GM12878 (cell line): ENCODE results near the gene RUNDC1. TPM values are rescaled to one million over a fixed set of nuclear protein-coding genes. Genes with fewer than 3 reads are reported as not detected.

Source experiments
- ATAC-seq: fragments of 200-7000 bp; cut with Tn5 transposase; 3 replicates; pipeline ENCODE4 v1.9.1; 2020; ENCODE audit warnings: mild to moderate bottlenecking, moderate library complexity
- BruUV-seq: library from RNA; stranded (reverse); fragments of 400-500 nt; replicated peaks from 2 replicates; lab custom pipeline; 2021; lab: Mats Ljungman, UMichigan
- CTCF ChIA-PET: fragments of 300-600 bp; sonication (Branson Sonifier 250); formaldehyde crosslinking; extraction: SDS; loops from one replicate; lab custom pipeline; 2021; ENCODE audit warnings: inconsistent platforms; lab: Yijun Ruan, JAX
- POLR2A ChIA-PET: fragments of 350-600 bp; formaldehyde crosslinking; extraction: SDS; loops from one replicate; lab custom pipeline; 2021; ENCODE audit warnings: inconsistent platforms; lab: Charles Lee
- RAD21 ChIA-PET: fragments of 300-600 bp; sonication (Branson Sonifier 250); formaldehyde crosslinking; loops from one replicate; lab custom pipeline; 2023; ENCODE audit warnings: antibody characterized with exemption; ENCODE audit not compliant: unreplicated experiment; lab: Charles Lee
- SMC1A ChIA-PET: fragments of 300-600 bp; sonication (Branson Sonifier 250); formaldehyde crosslinking; loops from one replicate; lab custom pipeline; 2023; ENCODE audit not compliant: unreplicated experiment, uncharacterized antibody; lab: Charles Lee
- DNase-seq: peaks from one replicate; pipeline ENCODE4 v3.0.0-alpha.2; 2011; ENCODE audit warnings: low read depth, low spot score
- FAIRE-seq: peaks from 3 replicates; lab custom pipeline; 2011; peaks lifted over from hg19 to GRCh38; lab: Jason Lieb, UNC
- H2AFZ ChIP-seq: 2 replicates; pipeline ENCODE4 v1.6.0; 2011; ENCODE audit warnings: low read depth, low read length, control low read depth; ENCODE audit not compliant: control insufficient read depth
- H3K27ac ChIP-seq: 2 replicates; pipeline ENCODE4 v1.5.1; 2011; ENCODE audit warnings: control low read depth; ENCODE audit not compliant: control insufficient read depth, insufficient read depth
- H3K27me3 ChIP-seq, 2 experiments: replicated peaks in 1 of 2; 2 replicates each; pipeline versions ENCODE4 v1.6.0 to v1.6.1; 2011; ENCODE audit warnings: low read length in 1 of 2; ENCODE audit not compliant: control insufficient read depth in 2 of 2, insufficient read depth in 2 of 2
- H3K36me3 ChIP-seq, 2 experiments: 2 replicates each; pipeline ENCODE4 v1.5.1; 2011; ENCODE audit warnings: low read length in 1 of 2; ENCODE audit not compliant: control insufficient read depth in 2 of 2, insufficient read depth in 2 of 2
- H3K4me1 ChIP-seq: 2 replicates; pipeline ENCODE4 v1.6.1; 2011; ENCODE audit warnings: mild to moderate bottlenecking, low read length, moderate library complexity, mixed read lengths; ENCODE audit not compliant: control insufficient read depth, insufficient read depth
- H3K4me2 ChIP-seq: 2 replicates; pipeline ENCODE4 v1.6.0; 2011; ENCODE audit warnings: control low read depth; ENCODE audit not compliant: control insufficient read depth, insufficient read depth
- H3K4me3 ChIP-seq: fragments of 200-600 bp; sonication (generic); 2 replicates; pipeline ENCODE4 v1.5.1; 2016
- H3K79me2 ChIP-seq: 2 replicates; pipeline ENCODE4 v1.6.0; 2011; ENCODE audit warnings: low read length; ENCODE audit not compliant: control insufficient read depth, insufficient read depth
- H3K9ac ChIP-seq: 2 replicates; pipeline ENCODE4 v1.8.0; 2011; ENCODE audit warnings: low read length, control low read depth, mixed read lengths; ENCODE audit not compliant: control insufficient read depth, insufficient read depth
- H3K9me3 ChIP-seq: replicated peaks from 3 replicates; pipeline ENCODE4 v1.5.1; 2011; ENCODE audit warnings: mild to moderate bottlenecking, low read length; ENCODE audit not compliant: control insufficient read depth, insufficient read depth
- H4K20me1 ChIP-seq: 2 replicates; pipeline ENCODE4 v1.6.0; 2011; ENCODE audit not compliant: control insufficient read depth, insufficient read depth
- E4F1 ChIP-seq: fragments of 450-650 bp; IDR thresholded peaks from 2 replicates; pipeline ENCODE4 v1.6.1; 2018; ENCODE audit warnings: borderline replicate concordance, mild to moderate bottlenecking; ENCODE audit not compliant: partially characterized antibody
- PKNOX1 ChIP-seq: fragments of 450-650 bp; IDR thresholded peaks from 2 replicates; pipeline ENCODE4 v1.6.1; 2016; ENCODE audit warnings: mild to moderate bottlenecking
- WGBS: methylation state at CpG from one replicate; pipeline ENCODE4 v1.1.6; 2016; ENCODE audit warnings: low lambda C conversion rate; ENCODE audit not compliant: insufficient replicate concordance, insufficient coverage; ENCODE audit errors: missing lambda C conversion rate; 5-methylcytosine and 5-hydroxymethylcytosine counted together
- in situ Hi-C: fragments of 300-500 bp; cut with MboI; formaldehyde crosslinking; loops from 9 replicates; pipeline ENCODE4 v1.14.3; 2018; ENCODE audit warnings: mixed read lengths
- intact Hi-C: fragments of 100-400 bp; cut with micrococcal nuclease; formaldehyde crosslinking; loops from one replicate; pipeline ENCODE4 v1.14.2; 2022; ENCODE audit not compliant: unreplicated experiment
- polyA plus RNA-seq, 11 experiments: library from polyadenylated mRNA; depleted of rRNA in 4 of 11; unstranded in 6 of 11; stranded (reverse) in 5 of 11; fragments of >200 nt; fragmentation: Nextera tagmentation in 4 of 11; fragmentation: Illumina TruSeq in 1 of 11; extraction: Ambion mirVana in 4 of 11; extraction: Trizol in 1 of 11; gene quantifications; 1 replicate in 1 of 11; 2 replicates in 10 of 11; pipeline versions ENCODE4 v1.2.1 to v1.2.3, GENCODE V29; 2011 to 2016; ENCODE audit warnings: inconsistent platforms in 2 of 11, missing spikeins in 2 of 11, low read depth in 1 of 11
- total RNA-seq, 4 experiments: library from RNA; depleted of rRNA in 3 of 4; stranded (reverse); fragments of >200 nt in 3 of 4; fragmentation: Illumina TruSeq in 1 of 4; extraction: Trizol in 1 of 4; gene quantifications; 2 replicates each; pipeline versions ENCODE4 v1.2.1 to v1.2.3, GENCODE V29; 2013 to 2021

The RUNDC1 gene
- total and polyA plus RNA-seq, 10 of the 15 experiments (the other 5 are each of a cell fraction or from before 2014, with no cell fraction given): 2.9 to 15.6 (median 8.2) TPM

- ChIA-PET SMC1A (no interaction called here), POLR2A (no interaction called here), RAD21 (no interaction called here), CTCF (no interaction called here)
- H3K4me2 ChIP-seq: no peak overlapping the region
- DNase-seq (no peak), FAIRE-seq (no peak), ATAC-seq (no peak)
- no TSS peak for BruUV-seq
- H4K20me1 ChIP-seq: no peaks in the 10 kb centered on the region
- no peak overlapping the region for H3K4me3 ChIP-seq
- no peak overlapping the region for H3K9ac ChIP-seq
- WGBS: 46% methylated on average over 3 of the region's 3 CpGs
- no peaks in the 10 kb centered on the region for H3K79me2 ChIP-seq
- in situ Hi-C loops (no loop called here), intact Hi-C loops (no loop called here)
- no peak overlapping the region for H2AFZ ChIP-seq
- H3K9me3 ChIP-seq: no peaks in the 10 kb centered on the region
- H3K36me3 ChIP-seq: no peaks in the 10 kb centered on the region
- no peak overlapping the region for H3K27ac ChIP-seq
- TF ChIP-seq PKNOX1 (no peak), E4F1 (no peak)
- H3K27me3 ChIP-seq: no peaks in the 10 kb centered on the region
- H3K4me1 ChIP-seq: no peaks in the 10 kb centered on the region
Measured at GRCh38 chr17:43031666-43032065, 51.3 kb downstream of the RUNDC1 start.
